ENCODE results near the gene ASB10. TPM values are rescaled to one million over a fixed set of nuclear protein-coding genes. Genes with fewer than 3 reads are reported as not detected.

Gene ASB10
- total and polyA plus RNA-seq, 7 experiments from 2014 or later, result not detected

DNA sequence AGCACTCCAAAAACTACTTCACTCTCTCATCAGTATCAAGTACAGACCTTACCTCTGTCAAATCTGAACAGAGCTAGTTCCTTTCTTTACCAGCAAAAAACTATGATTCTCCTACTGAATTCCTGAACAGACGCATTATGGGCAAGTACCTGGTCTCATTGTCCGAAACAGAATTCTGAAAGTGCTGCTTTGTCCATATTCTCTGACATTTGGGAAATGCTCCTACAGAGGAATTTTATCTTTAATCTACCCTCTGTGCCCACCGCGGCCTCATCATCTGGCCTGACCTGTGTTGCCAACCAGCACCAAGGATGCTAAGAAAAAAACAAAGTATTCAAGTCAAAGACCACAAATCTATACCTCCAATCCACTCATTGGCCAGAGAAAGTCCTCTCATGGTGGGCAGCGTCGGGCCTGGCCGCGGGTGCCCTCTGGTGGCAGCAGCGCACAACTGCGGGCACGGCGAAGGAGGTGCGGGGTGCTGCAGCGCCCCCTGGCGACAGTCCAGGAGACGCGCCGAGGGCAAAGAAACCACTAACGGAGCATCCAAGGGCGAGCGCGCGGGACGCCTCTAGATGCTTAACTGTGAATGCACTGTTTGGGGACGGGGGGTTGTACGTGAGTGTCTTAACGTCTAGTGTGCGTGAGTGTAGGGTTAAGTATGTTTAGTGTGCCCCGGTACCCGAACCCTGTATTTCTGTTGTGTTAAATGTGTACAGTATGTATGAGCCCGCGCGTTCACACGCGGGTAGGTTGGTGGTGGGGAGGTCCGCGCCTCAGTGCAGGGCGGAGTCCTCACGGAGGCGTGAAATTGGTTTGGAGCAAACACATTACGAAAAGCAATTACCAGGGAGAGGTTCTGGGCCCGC lies 14.5 kb downstream of the ASB10 start:
- Mint-ChIP-seq H3K36me3 (no peaks in the 10 kb centered on the region), H3K9me3 (no peaks in the 10 kb centered on the region), H3K4me3 (no peak overlapping the region), H3K4me1 (peaks cover 5 to 16% (median 12%) of the 10 kb centered on the region in 7 donors), H3K27me3 (peaks cover 42 to 62% (median 54%) of the 10 kb centered on the region in 5 donors), H3K27ac (peak overlapping the region in 1 of 9 donors; percentile 41)
- ATAC-seq, result peak; percentile 97
- H3K27ac ChIP-seq (ENCODE audit: low read depth, low read length), result no peak overlapping the region
- H3K4me3 ChIP-seq (ENCODE audit: low read length), result no peak overlapping the region
- intact Hi-C loops (cut with micrococcal nuclease), result loop anchor here (1.0 to 5.0 kb wide), 8 partner anchors 48 to 394 kb away; partner anchors contain the start of gene ABCF2 (in 1 of the 2)
- H3K9me3 ChIP-seq (ENCODE audit: control insufficient read depth in 2 of 3, low read length in 3 of 3), result no peaks in the 10 kb centered on the region
- ChIA-PET CTCF (interaction anchor here (0.6 to 1.0 kb wide), 7 partner anchors 9 to 1242 kb away, joined by 3 to 6 read pairs (median 3); no protein-coding TSS in a partner anchor), POLR2A (no interaction called here)
- no peaks in the 10 kb centered on the region for H3K36me3 ChIP-seq (ENCODE audit: control insufficient read depth in 2 of 3, insufficient read depth in 3 of 3, low read length in 3 of 3)
- peaks cover 0 to 7% of the 10 kb centered on the region in 2 donors for H3K27me3 ChIP-seq (ENCODE audit: control insufficient read depth in 2 of 2, insufficient read depth in 2 of 2, low read length in 2 of 2)
- peaks cover 0 to 3% of the 10 kb centered on the region in 2 donors for H3K4me1 ChIP-seq (ENCODE audit: control insufficient read depth in 2 of 2, insufficient read depth in 2 of 2, low read length in 2 of 2)
- peak; percentile 59 to 88 (median 78) for DNase-seq

GRCh38 chr7:151168787-151169162 lies 18.3 kb downstream of the ASB10 start:
- Mint-ChIP-seq H3K9me3 (no peaks in the 10 kb centered on the region), H3K27me3 (peaks cover 43 to 54% (median 47%) of the 10 kb centered on the region in 5 donors), H3K4me1 (peaks cover 10 to 21% (median 16%) of the 10 kb centered on the region in 7 donors), H3K4me3 (peak overlapping the region; percentile 63 to 92 (median 79)), H3K36me3 (no peaks in the 10 kb centered on the region), H3K27ac (no peak overlapping the region)
- DNase-seq (no peak), ATAC-seq (no peak)
- intact Hi-C loops (cut with micrococcal nuclease), result loop anchor here (1.0 to 5.0 kb wide), 3 partner anchors 76 to 135 kb away; no protein-coding TSS in a partner anchor
- Histone ChIP-seq H3K4me3 (ENCODE audit: low read length) (no peak overlapping the region), H3K36me3 (ENCODE audit: control insufficient read depth in 2 of 3, insufficient read depth in 3 of 3, low read length in 3 of 3) (no peaks in the 10 kb centered on the region), H3K9me3 (ENCODE audit: control insufficient read depth in 2 of 3, low read length in 3 of 3) (no peaks in the 10 kb centered on the region), H3K27me3 (ENCODE audit: control insufficient read depth in 2 of 2, insufficient read depth in 2 of 2, low read length in 2 of 2) (peaks cover 9 to 14% of the 10 kb centered on the region in 2 donors), H3K27ac (ENCODE audit: low read depth, low read length) (no peak overlapping the region), H3K4me1 (ENCODE audit: control insufficient read depth in 2 of 2, insufficient read depth in 2 of 2, low read length in 2 of 2) (peaks cover 0 to 3% of the 10 kb centered on the region in 2 donors)
- ChIA-PET CTCF (interaction anchor here (1.1 to 1.3 kb wide), 2 partner anchors 11 to 38 kb away, joined by 3 to 5 read pairs; no protein-coding TSS in a partner anchor), POLR2A (interaction anchor here (0.6 kb wide), 1 partner anchor 198 kb away, joined by 3 read pairs; no protein-coding TSS in a partner anchor)

- Mint-ChIP-seq H3K9me3 (no peaks in the 10 kb centered on the region), H3K4me1 (peaks cover 9 to 21% (median 16%) of the 10 kb centered on the region in 7 donors), H3K27ac (peak overlapping the region in 1 of 9 donors; percentile 34), H3K36me3 (no peaks in the 10 kb centered on the region), H3K27me3 (peaks cover 38 to 49% (median 44%) of the 10 kb centered on the region in 5 donors), H3K4me3 (peak overlapping the region; percentile 63 to 92 (median 79))
- ATAC-seq, result peak; percentile 77
- Histone ChIP-seq H3K36me3 (ENCODE audit: control insufficient read depth in 2 of 3, insufficient read depth in 3 of 3, low read length in 3 of 3) (no peaks in the 10 kb centered on the region), H3K4me1 (ENCODE audit: control insufficient read depth in 2 of 2, insufficient read depth in 2 of 2, low read length in 2 of 2) (peaks cover 0 to 3% of the 10 kb centered on the region in 2 donors), H3K27me3 (ENCODE audit: control insufficient read depth in 2 of 2, insufficient read depth in 2 of 2, low read length in 2 of 2) (peaks cover 9 to 14% of the 10 kb centered on the region in 2 donors), H3K27ac (ENCODE audit: low read depth, low read length) (no peak overlapping the region), H3K9me3 (ENCODE audit: control insufficient read depth in 2 of 3, low read length in 3 of 3) (no peaks in the 10 kb centered on the region), H3K4me3 (ENCODE audit: low read length) (peak overlapping the region; percentile 31)
- peak; percentile 19 to 75 (median 54) for DNase-seq
- ChIA-PET POLR2A (no interaction called here), CTCF (interaction anchor here (0.6 to 1.3 kb wide), 2 partner anchors 10 to 178 kb away, joined by 3 to 5 read pairs; no protein-coding TSS in a partner anchor)
- intact Hi-C loops (cut with micrococcal nuclease), result loop anchor here (1.0 to 5.0 kb wide), 3 partner anchors 76 to 135 kb away; no protein-coding TSS in a partner anchor
Observed at GRCh38 chr7:151168003-151168786, 18.9 kb downstream of the ASB10 start.

- Histone ChIP-seq H3K4me1 (ENCODE audit: control insufficient read depth in 2 of 2, insufficient read depth in 2 of 2, low read length in 2 of 2) (peaks cover 0 to 3% of the 10 kb centered on the region in 2 donors), H3K27me3 (ENCODE audit: control insufficient read depth in 2 of 2, insufficient read depth in 2 of 2, low read length in 2 of 2) (peaks cover 9 to 14% of the 10 kb centered on the region in 2 donors), H3K27ac (ENCODE audit: low read depth, low read length) (no peak within 1 kb of the TSS), H3K4me3 (ENCODE audit: low read length) (peak within 1 kb of the TSS; percentile 31), H3K36me3 (ENCODE audit: control insufficient read depth in 2 of 3, insufficient read depth in 3 of 3, low read length in 3 of 3) (no peaks in the 10 kb centered on the region), H3K9me3 (ENCODE audit: control insufficient read depth in 2 of 3, low read length in 3 of 3) (no peaks in the 10 kb centered on the region)
- peak within 1 kb of the TSS in 1 of 9 donors; percentile 34 for H3K27ac Mint-ChIP-seq
- intact Hi-C loops (cut with micrococcal nuclease), result loop anchor here in 1 of 2 donors (5.0 kb wide), 1 partner anchor 135 kb away; no protein-coding TSS in a partner anchor
- peak; percentile 62 for ATAC-seq
- no peaks in the 10 kb centered on the region for H3K9me3 Mint-ChIP-seq
- H3K36me3 Mint-ChIP-seq, result no peaks in the 10 kb centered on the region
- DNase-seq, result no peak
- H3K4me3 Mint-ChIP-seq, result peak within 1 kb of the TSS; percentile 65 to 92 (median 79)
- H3K4me1 Mint-ChIP-seq, result peaks cover 7 to 16% (median 10%) of the 10 kb centered on the region in 7 donors
- ChIA-PET CTCF (interaction anchor here (1.3 kb wide), 1 partner anchor 10 kb away, joined by 5 read pairs; no protein-coding TSS in a partner anchor), POLR2A (no interaction called here)
- H3K27me3 Mint-ChIP-seq, result peaks cover 30 to 41% (median 35%) of the 10 kb centered on the region in 5 donors
Observed at GRCh38 chr7:151167197-151167961, 19.7 kb downstream of the ASB10 start, which contains the start of gene GBX1. Gene GBX1, minus strand, starts transcription at chr7:151167694. Its CDS starts 146 bp downstream, at chr7:151167548.

DNA sequence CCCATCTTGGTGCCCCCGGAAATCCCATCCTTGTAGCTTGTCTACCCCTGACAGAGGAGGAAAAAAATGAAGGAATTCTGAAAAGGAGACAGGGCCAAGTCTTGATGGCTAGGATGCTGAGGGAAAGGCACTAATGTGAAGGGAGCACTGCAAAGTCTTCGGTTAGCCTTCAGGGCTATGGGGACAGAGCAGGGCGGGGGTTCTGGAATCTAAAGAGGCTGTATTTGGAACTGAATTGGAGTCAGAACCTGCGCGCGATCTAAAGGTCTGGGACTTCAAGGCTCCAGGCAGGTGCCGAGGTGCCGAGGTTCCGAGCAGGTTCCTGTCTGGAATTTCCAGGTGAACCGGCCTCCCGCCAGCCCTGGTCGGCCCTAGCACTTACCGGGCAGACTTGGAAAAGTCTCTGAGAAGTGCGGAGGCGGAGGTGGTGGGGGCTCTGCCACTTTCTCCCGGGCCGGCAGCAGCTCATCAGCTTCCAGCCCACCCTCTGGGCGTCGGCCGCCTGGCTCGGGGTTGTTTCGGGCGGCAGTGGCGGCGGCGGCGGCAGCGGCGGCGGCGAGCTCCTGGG lies 20.3 kb downstream of the ASB10 start:
- peak overlapping the region; percentile 16 for H3K4me3 ChIP-seq (ENCODE audit: low read length)
- POLR2A ChIA-PET, result no interaction called here
- peak in 1 of 9 donors; percentile 16 for DNase-seq

More for the DNA sequence above, 20.3 kb downstream of the ASB10 start:
- no peaks in the 10 kb centered on the region for H3K36me3 ChIP-seq (ENCODE audit: control insufficient read depth in 2 of 3, insufficient read depth in 3 of 3, low read length in 3 of 3)
- H3K36me3 Mint-ChIP-seq, result no peaks in the 10 kb centered on the region
- H3K9me3 ChIP-seq (ENCODE audit: control insufficient read depth in 2 of 3, low read length in 3 of 3), result no peaks in the 10 kb centered on the region
- peak overlapping the region; percentile 36 to 92 (median 68) for H3K4me3 Mint-ChIP-seq
- ATAC-seq, result peak; percentile 5
- no peak overlapping the region for H3K27ac ChIP-seq (ENCODE audit: low read depth, low read length)
- peaks cover 7 to 14% (median 10%) of the 10 kb centered on the region in 7 donors for H3K4me1 Mint-ChIP-seq
- intact Hi-C loops (cut with micrococcal nuclease), result loop anchor here in 1 of 2 donors (5.0 kb wide), 1 partner anchor 136 kb away; no protein-coding TSS in a partner anchor
- H3K27me3 Mint-ChIP-seq, result peaks cover 26 to 35% (median 32%) of the 10 kb centered on the region in 5 donors
- H3K4me1 ChIP-seq (ENCODE audit: control insufficient read depth in 2 of 2, insufficient read depth in 2 of 2, low read length in 2 of 2), result peaks cover 0 to 3% of the 10 kb centered on the region in 2 donors
- no peaks in the 10 kb centered on the region for H3K9me3 Mint-ChIP-seq
- CTCF ChIA-PET, result no interaction called here
- H3K27me3 ChIP-seq (ENCODE audit: control insufficient read depth in 2 of 2, insufficient read depth in 2 of 2, low read length in 2 of 2), result peaks cover 9 to 14% of the 10 kb centered on the region in 2 donors
- no peak overlapping the region for H3K27ac Mint-ChIP-seq

All from naive thymus-derived CD4-positive, alpha-beta T cell (primary cell).